Measurements from ENCODE around the gene ADRM1.

Gene ADRM1

DNA sequence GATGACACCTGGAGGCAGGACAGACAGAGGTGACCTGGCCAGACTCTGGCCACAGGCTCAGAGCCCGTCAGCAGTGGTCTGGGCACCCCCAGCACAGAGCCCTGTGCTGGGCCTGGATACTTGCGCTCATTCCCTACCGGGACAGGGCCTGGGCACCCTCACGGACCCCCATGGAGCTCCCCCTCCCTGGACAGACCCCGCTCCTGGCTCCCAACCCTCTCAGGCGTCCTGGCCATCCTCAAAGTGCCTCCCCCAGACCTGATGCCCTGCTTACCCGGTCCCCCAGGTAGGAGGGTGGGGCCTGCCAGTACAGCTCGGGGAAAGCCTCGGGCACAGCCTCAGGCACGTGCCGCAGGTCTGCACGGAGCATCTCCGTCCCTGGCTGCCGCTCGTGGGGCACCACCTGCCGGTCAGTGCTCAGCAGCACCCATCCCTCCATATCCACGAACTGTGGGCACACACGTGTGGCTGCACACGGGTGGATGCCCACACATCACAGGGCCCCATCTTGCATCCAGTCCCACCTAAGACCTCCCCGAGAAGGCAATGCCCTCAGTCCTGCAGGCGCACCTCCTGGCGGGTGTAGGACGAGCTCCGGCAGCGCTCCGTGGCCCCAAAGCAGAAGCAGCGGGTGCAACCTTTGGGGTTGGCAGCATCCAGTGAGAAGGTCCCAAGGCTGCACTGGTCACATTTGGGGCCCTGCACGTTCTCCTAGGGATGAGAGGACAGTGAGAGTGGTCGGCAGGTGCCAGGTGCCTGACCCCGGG lies 24.3 kb downstream of the ADRM1 start:
- no peak for FAIRE-seq

- no peak for FAIRE-seq
Observed at GRCh38 chr20:62327726-62328495, 25.1 kb downstream of the ADRM1 start.

- FAIRE-seq: no peak
Observed at GRCh38 chr20:62328684-62329388, 26.0 kb downstream of the ADRM1 start.

GRCh38 chr20:62329389-62330377 lies 26.9 kb downstream of the ADRM1 start:
- no peak for FAIRE-seq

DNA sequence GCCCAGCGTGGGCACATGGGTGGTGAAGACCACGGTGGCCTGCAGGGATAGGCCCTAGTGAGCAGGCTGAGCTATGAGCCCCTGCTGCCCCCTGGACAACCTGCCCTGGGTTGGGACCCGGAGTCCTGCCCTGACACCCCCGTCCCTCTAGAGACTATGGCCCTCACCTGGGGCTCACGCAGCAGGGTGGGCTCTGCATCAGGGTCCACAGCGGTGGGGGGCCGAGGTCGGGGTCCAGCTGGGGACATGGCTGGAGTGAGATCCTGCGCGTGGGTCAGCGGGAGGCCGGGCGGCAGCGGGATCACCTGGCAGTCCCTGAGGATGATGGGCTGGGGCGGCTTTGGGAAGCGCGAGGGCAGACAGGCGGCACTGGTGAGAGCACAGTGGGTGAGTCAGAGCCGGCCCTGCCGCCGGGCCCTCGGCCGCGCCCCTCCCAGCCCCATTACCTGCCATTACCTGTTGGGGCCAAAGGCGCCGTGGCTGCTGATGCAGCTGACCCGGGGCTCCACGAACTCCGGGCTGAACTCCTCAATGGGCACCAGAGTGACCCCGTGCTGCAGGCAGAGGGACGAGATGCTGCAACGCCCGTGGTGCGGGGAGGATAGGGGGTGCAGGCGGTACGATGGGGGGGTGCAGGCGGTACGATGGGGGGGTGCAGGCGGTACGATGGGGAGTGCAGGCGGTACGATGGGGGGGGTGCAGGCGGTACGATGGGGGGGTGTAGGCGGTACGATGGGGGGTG lies 27.9 kb downstream of the ADRM1 start:
- FAIRE-seq: no peak

DNA sequence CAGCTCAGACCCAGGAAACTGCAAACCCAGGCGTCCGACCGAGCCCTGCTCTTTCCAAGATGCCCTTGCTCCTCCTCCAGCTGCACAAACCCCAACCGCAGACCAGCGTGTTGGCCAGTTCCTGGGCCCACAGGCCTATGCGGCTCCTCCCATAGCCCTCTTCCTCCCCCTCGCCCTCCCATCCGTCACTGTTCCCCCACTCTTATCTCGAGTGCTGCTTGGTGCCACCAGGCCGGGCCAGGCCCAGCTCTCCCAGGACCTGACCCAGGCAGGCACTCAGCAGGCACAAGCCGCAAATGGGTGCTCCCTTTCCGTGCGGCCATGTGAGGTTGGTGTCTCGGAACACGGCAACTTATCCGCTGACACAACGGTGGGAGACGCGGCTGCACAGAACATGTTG lies 28.6 kb downstream of the ADRM1 start:
- no peak for FAIRE-seq

DNA sequence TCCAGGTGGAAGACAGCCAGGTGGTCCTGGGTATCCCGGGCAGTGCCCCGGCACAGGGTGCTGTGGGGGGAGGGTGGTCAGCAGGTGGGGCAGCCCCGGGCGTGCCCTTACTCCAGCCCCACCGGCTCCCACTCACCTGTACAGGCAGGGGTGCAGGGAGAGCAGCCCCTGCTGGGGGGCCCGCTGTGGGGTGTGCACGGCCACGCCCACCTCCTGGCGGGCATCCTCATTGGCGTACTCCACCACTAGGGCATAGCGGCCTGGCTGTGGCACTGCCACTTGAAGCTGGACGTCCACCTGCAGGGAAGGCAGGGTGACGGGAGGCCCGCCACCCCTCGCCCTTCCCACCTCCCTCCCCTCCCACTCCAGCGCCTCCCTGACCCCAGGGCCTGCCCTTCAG lies 29.6 kb downstream of the ADRM1 start:
- FAIRE-seq: no peak

GRCh38 chr20:62332989-62333819 lies 30.4 kb downstream of the ADRM1 start:
- FAIRE-seq: no peak

DNA sequence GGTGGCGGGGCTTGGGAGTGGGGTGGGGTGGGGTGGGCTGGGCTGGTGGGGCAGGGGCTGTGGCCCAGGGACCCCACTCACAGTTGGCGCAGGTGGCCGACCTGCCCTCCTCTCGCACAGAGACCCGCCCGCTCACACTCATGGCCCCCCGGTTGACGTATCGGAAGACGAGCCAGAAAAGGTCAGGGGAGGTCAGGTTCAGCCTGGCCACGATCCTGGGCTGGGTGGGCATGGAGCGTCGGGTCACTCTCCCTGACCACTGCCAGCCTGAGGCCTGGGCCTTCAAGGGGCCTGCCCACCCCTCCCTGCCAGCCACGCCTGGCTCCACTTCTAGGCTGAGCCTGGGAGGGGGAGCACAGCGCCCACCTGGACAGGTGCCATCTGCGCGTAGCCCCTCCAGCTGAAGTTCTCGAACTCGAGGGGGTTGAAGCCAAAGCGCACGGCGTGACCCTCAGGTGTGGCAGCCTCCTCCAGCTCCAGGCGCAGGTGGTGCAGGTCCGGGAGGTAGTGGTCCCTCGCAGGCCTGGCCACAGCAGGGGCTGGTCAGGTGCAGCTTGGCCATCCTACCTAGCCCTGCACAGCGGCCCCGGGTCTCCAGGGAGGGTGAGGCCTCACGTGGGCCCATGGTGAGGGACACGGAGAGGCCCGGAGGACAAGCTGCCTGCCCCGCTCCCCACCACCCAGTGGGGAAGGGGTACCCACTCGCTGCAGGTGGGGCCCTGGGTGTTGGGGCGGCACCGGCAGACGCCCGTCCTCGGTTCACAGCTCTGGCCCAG lies 31.2 kb downstream of the ADRM1 start:
- no peak for FAIRE-seq

DNA sequence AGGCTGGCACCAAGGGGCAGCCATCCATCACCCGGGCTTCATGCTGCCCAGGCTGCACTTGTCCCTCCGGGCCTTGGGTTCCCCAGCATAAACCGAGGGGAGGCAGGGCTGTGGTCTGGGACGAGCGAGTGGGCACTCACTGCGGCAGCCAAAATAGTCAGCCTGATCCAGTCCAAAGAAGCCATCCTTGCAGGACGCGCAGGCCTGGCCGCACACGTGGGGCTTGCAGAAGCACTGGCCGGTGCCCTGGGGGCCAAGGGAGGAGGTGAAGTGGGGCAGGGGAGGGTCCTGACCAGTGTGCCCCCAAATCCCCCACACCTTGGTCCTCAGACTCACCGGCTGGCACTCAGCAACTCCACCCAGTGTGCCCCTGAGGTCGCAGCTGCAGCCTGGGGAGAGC lies 32.1 kb downstream of the ADRM1 start:
- FAIRE-seq: no peak

DNA sequence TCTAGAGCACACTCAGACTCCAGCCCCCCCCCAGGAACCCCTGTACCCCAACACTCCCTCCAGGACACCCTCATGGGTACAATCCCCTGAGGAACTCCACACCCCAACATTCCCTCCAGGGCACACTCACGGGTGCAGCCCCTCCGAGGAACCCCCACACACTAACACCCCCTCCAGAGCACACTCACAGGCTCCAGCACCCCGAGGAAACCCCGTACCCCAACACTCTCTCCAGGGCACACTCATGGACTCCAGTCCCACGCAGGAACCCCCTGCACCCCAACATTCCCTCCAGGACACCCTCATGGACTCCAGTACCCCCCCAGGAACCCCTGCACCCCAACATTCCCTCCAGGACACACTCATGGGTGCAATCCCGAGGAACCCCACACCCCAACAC lies 32.7 kb downstream of the ADRM1 start:
- FAIRE-seq: no peak

- no peak for FAIRE-seq
Observed at GRCh38 chr20:62336329-62336728, 33.5 kb downstream of the ADRM1 start.

DNA sequence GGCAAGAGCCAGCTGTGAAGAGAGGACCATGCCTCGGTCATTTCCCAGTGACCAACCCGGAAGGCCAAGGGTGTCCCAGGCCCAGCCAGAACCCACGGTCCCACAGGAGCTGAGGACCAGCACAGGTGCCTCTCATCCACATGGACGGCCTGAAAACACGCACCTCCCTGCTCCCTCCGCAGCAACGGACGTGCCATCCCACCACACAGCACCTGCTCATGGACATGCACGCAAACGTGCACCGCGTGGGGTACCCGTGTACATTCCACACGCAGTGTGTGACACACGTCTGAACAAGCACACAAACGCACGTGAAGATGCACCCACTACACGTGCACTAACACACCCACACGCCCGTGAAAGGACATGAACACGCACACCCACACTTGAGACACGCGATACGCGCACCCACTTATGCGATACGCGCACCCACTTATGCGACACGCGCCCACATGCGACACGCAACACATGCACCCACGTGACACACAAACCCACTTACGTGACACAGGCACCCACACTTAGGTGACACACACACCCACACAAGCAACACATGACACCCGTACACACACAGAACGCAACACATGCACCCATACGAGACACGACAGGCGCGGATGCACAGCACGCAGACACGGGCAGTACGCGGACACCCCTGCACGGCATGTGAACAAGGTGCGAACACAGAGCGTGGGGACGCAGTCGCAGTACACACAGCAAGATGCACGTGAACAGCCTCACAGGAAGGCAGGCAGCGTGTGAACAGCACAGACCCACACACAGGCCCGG lies 34.2 kb downstream of the ADRM1 start:
- FAIRE-seq: no peak

GRCh38 chr20:62337558-62338293 lies 34.9 kb downstream of the ADRM1 start:
- no peak for FAIRE-seq

DNA sequence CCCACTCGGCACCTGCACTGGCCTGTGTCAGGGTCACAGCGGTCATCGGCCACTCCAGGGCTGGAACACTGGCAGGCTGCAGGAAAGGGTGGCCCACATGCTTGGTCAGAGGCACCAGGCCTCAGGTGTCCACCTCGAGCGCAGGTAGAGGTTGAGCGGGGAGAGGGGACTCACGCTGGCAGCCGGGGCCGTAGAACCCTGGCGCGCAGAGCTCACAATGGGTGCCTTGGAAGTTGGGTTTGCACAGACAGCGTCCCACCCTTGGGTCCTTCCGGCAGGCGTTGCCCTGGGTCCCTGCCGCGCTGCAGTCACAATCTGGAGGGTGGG lies 35.5 kb downstream of the ADRM1 start:
- no peak for FAIRE-seq

GRCh38 chr20:62339647-62340062 lies 36.9 kb downstream of the ADRM1 start:
- no peak for FAIRE-seq

DNA sequence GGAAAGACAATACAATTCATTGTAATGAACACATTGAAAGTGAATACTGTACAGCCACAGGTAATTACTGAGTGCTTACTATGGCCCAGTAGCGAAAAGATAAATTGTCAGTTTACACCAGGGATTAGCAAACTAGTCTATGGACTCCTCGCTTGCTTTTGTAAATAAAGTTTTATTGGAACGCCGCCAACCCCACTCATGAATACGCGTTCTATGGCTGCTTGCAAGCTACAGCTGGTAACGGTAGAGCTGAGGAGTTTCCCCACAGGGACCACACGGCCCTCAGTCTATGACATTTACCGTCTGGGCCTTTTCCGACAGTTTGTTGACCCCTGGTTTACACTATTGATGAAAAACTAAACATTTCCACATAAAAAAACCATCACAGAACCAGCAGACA lies 40.1 kb downstream of the ADRM1 start:
- FAIRE-seq: no peak

DNA sequence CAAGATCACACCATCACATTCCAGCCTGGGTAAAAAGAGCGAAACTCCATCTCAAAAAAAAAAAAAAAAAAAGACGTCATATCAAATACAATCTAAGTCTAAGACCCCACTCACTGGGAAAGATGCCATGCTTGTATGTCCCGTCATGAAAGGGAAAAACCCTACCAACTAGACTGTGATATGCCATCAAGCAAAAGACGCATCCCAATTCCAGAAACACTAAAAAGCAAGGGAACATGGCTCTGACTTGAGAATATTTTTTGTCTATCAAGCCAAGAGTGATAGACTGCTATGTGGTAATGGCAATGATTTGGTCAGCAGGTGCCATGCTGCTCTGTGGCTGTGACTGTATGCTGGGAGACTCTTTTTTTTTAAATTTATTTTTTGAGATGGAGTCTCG lies 41.3 kb downstream of the ADRM1 start:
- no peak for FAIRE-seq

DNA sequence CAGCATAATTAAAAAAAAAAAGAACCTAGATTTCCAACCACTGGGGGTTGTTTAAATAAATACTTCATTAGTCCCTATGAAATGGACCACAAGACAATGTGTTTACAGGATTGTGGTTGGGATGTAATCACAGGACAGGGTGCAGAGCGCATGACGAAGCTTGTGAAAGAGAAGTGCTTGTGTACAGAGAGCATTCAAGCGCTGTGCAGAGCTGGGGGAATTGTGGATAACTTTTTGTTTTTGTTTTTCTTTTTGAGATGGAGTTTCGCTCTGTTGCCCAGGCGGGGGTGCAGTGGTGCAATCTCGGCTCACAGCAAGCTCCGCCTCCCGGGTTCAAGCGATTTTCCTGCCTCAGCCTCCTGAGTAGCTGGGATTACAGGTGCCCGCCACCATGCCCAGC lies 42.0 kb downstream of the ADRM1 start:
- FAIRE-seq: no peak

Measured in A204.1 (cell line).